ENCODE data around the gene RNF7. TPM values are rescaled to one million over a fixed set of nuclear protein-coding genes. Genes with fewer than 3 reads are reported as not detected.
"Not testable (repeated sequence)": the region's sequence is repeated elsewhere in the genome, so short reads cannot be mapped to it uniquely, and the experiment has no call there.

The RNF7 gene
- total and polyA plus RNA-seq, 5 experiments from 2014 or later, result 52.5 to 116 (median 114) TPM

GRCh38 chr3:141788750-141789149 lies 50.7 kb downstream of the RNF7 start:
- POLR2A ChIA-PET, ATAC-seq, H3K9me3 Mint-ChIP-seq, H3K36me3 Mint-ChIP-seq, DNase-seq, H3K4me1 Mint-ChIP-seq, H3K4me3 Mint-ChIP-seq, H3K27me3 Mint-ChIP-seq: not testable (repeated sequence)
- H3K27ac Mint-ChIP-seq, result peak overlapping the region in 1 of 10 donors; percentile 11

GRCh38 chr3:141789281-141789680 lies 51.2 kb downstream of the RNF7 start:
- DNase-seq, result no peak
- POLR2A ChIA-PET, result no interaction called here
- Mint-ChIP-seq H3K9me3 (no peaks in the 10 kb centered on the region), H3K4me1 (peaks cover 6 to 9% (median 8%) of the 10 kb centered on the region in 4 donors), H3K4me3 (no peak overlapping the region), H3K36me3 (no peaks in the 10 kb centered on the region), H3K27me3 (no peaks in the 10 kb centered on the region), H3K27ac (no peak overlapping the region)
- ATAC-seq, result no peak

GRCh38 chr3:141790171-141790570 lies 52.1 kb downstream of the RNF7 start:
- Mint-ChIP-seq H3K27ac (peak overlapping the region in 1 of 10 donors; percentile 37), H3K36me3 (no peaks in the 10 kb centered on the region), H3K4me3 (no peak overlapping the region), H3K4me1 (peaks cover 15 to 18% (median 17%) of the 10 kb centered on the region in 4 donors), H3K27me3 (no peaks in the 10 kb centered on the region), H3K9me3 (no peaks in the 10 kb centered on the region)
- POLR2A ChIA-PET, result no interaction called here
- no peak for ATAC-seq
- DNase-seq, result no peak

- ATAC-seq (no peak), DNase-seq (no peak)
- Mint-ChIP-seq H3K4me3 (no peak overlapping the region), H3K9me3 (no peaks in the 10 kb centered on the region), H3K36me3 (no peaks in the 10 kb centered on the region), H3K4me1 (peaks cover 32 to 40% (median 38%) of the 10 kb centered on the region in 4 donors), H3K27ac (peak overlapping the region in 2 of 10 donors; percentile 11 to 48), H3K27me3 (no peaks in the 10 kb centered on the region)
- POLR2A ChIA-PET, result no interaction called here
Measured at GRCh38 chr3:141792495-141792894, 54.4 kb downstream of the RNF7 start.

GRCh38 chr3:141793476-141794260 lies 55.6 kb downstream of the RNF7 start:
- peaks cover 37 to 52% (median 50%) of the 10 kb centered on the region in 4 donors for H3K4me1 Mint-ChIP-seq
- no peaks in the 10 kb centered on the region for H3K9me3 Mint-ChIP-seq
- H3K4me3 Mint-ChIP-seq, result peak overlapping the region in 6 of 10 donors; percentile 7 to 84 (median 49)
- DNase-seq, result no peak
- ATAC-seq, result no peak
- peak overlapping the region in 7 of 10 donors; percentile 49 to 99 (median 92) for H3K27ac Mint-ChIP-seq
- H3K36me3 Mint-ChIP-seq, result no peaks in the 10 kb centered on the region
- H3K27me3 Mint-ChIP-seq, result no peaks in the 10 kb centered on the region
- POLR2A ChIA-PET, result no interaction called here

- Mint-ChIP-seq H3K27ac (peak overlapping the region in 8 of 10 donors; percentile 54 to 99 (median 89)), H3K36me3 (no peaks in the 10 kb centered on the region), H3K27me3 (no peaks in the 10 kb centered on the region), H3K9me3 (no peaks in the 10 kb centered on the region), H3K4me1 (peaks cover 38 to 63% (median 58%) of the 10 kb centered on the region in 4 donors), H3K4me3 (peak overlapping the region in 9 of 10 donors; percentile 12 to 92 (median 52))
- ATAC-seq (no peak), DNase-seq (no peak)
- POLR2A ChIA-PET, result interaction anchor here (1.1 kb wide), 1 partner anchor 335 kb away, joined by 3 read pairs; no protein-coding TSS in a partner anchor
Measured at GRCh38 chr3:141795276-141795675, 57.2 kb downstream of the RNF7 start.

GRCh38 chr3:141795741-141796080 lies 57.6 kb downstream of the RNF7 start:
- Mint-ChIP-seq H3K36me3 (no peaks in the 10 kb centered on the region), H3K9me3 (peaks cover 0 to 2% (median 0%) of the 10 kb centered on the region in 9 donors), H3K4me3 (peak overlapping the region in 9 of 10 donors; percentile 84 to 94 (median 90)), H3K4me1 (peaks cover 38 to 64% (median 58%) of the 10 kb centered on the region in 4 donors), H3K27ac (peak overlapping the region; percentile 94 to 99 (median 97)), H3K27me3 (no peaks in the 10 kb centered on the region)
- POLR2A ChIA-PET, result interaction anchor here (1.1 to 3.8 kb wide), 3 partner anchors 58 to 336 kb away, joined by 3 to 44 read pairs (median 44); partner anchors contain the start of genes ATP1B3 and RNF7
- no peak for DNase-seq
- ATAC-seq, result no peak

- H3K4me3 Mint-ChIP-seq, result peak overlapping the region; percentile 84 to 94 (median 90)
- peaks cover 38 to 64% (median 58%) of the 10 kb centered on the region in 4 donors for H3K4me1 Mint-ChIP-seq
- peak; percentile 76 to 83 for ATAC-seq
- H3K9me3 Mint-ChIP-seq, result peaks cover 0 to 2% (median 0%) of the 10 kb centered on the region in 9 donors
- H3K27me3 Mint-ChIP-seq, result no peaks in the 10 kb centered on the region
- POLR2A ChIA-PET, result interaction anchor here (1.1 to 3.8 kb wide), 5 partner anchors 13 to 336 kb away, joined by 3 to 44 read pairs (median 10); partner anchors contain the start of genes ATP1B3 and RNF7
- DNase-seq, result peak; percentile 17 to 80 (median 54)
- peak overlapping the region; percentile 94 to 99 (median 97) for H3K27ac Mint-ChIP-seq
- H3K36me3 Mint-ChIP-seq, result no peaks in the 10 kb centered on the region
Measured at GRCh38 chr3:141796081-141796888, 58.2 kb downstream of the RNF7 start.

Other genes starting within 250 kb of the RNF7 start
- gene GRK7, start 25.1 kb downstream of the RNF7 start, total RNA-seq, result under 1 TPM; 0.42 to 0.44 TPM
- gene GRK7, start 25.1 kb downstream of the RNF7 start, polyA plus RNA-seq, result not detected
- gene ATP1B3, start 138.3 kb downstream of the RNF7 start, total RNA-seq, result 10 to 100 TPM; 25.6 to 31.3 TPM
- 100 to 1,000 TPM in 1 of 3 donors, 10 to 100 TPM in 2; 69.1 to 104 (median 76.9) TPM for gene ATP1B3, start 138.3 kb downstream of the RNF7 start, polyA plus RNA-seq

Data from naive thymus-derived CD8-positive, alpha-beta T cell (primary cell).